CD14-positive monocyte (primary cell): ENCODE measurements around the gene NFIC. TPM values are rescaled to one million over a fixed set of nuclear protein-coding genes. Genes with fewer than 3 reads are reported as not detected.

Source experiments
- DNase-seq, 3 donors: peaks; one replicate each; pipeline ENCODE4 v3.0.0-alpha.2; 2011 to 2022
- H2AFZ ChIP-seq: 2 replicates; pipeline ENCODE4 v1.6.0; 2012; ENCODE audit warnings: mild to moderate bottlenecking, low read depth, low read length, inconsistent platforms; ENCODE audit not compliant: insufficient read depth, poor library complexity, severe bottlenecking
- H3K27ac ChIP-seq, 2 donors: 1 replicate in 1 of 2; 2 replicates in 1 of 2; pipeline ENCODE4 v1.5.1; 2012 to 2013; ENCODE audit warnings: low read length in 2 of 2, control low read depth in 1 of 2, inconsistent platforms in 1 of 2, low read depth in 1 of 2, mild to moderate bottlenecking in 1 of 2
- H3K27me3 ChIP-seq, 2 donors: one replicate each; pipeline versions ENCODE4 v1.6.0 to v1.6.1; 2011 to 2013; ENCODE audit warnings: low read length in 2 of 2; ENCODE audit not compliant: control insufficient read depth in 2 of 2, insufficient read depth in 2 of 2
- H3K36me3 ChIP-seq, 2 donors: replicated peaks in 1 of 2; 1 replicate in 1 of 2; 2 replicates in 1 of 2; pipeline versions ENCODE4 v1.5.1 to v1.6.1; 2012 to 2013; ENCODE audit warnings: low read length in 2 of 2, control low read depth in 1 of 2, inconsistent platforms in 1 of 2, mild to moderate bottlenecking in 1 of 2; ENCODE audit not compliant: insufficient read depth in 2 of 2, control insufficient read depth in 1 of 2
- H3K4me1 ChIP-seq, 2 donors: 1 replicate in 1 of 2; 2 replicates in 1 of 2; pipeline versions ENCODE4 v1.5.1 to v1.6.1; 2012 to 2013; ENCODE audit warnings: low read length in 2 of 2, control low read depth in 1 of 2, inconsistent platforms in 1 of 2, mild to moderate bottlenecking in 1 of 2, moderate library complexity in 1 of 2; ENCODE audit not compliant: insufficient read depth in 2 of 2, control insufficient read depth in 1 of 2
- H3K4me2 ChIP-seq: replicated peaks from 2 replicates; pipeline ENCODE3; 2012; ENCODE audit warnings: low read length, moderate library complexity, mild to moderate bottlenecking; ENCODE audit not compliant: poor library complexity, severe bottlenecking; ENCODE audit errors: extremely low read depth
- H3K4me3 ChIP-seq, 3 experiments: fragments of 200-600 bp in 1 of 3; sonication (generic) in 1 of 3; replicated peaks in 1 of 3; 1 replicate in 2 of 3; 2 replicates in 1 of 3; pipeline ENCODE4 v1.5.1; 2011 to 2013; ENCODE audit warnings: low read length in 3 of 3, mild to moderate bottlenecking in 3 of 3, control low read depth in 2 of 3, low read depth in 2 of 3, inconsistent platforms in 1 of 3, moderate library complexity in 1 of 3
- H3K79me2 ChIP-seq: 2 replicates; pipeline ENCODE4 v1.6.0; 2012; ENCODE audit warnings: mild to moderate bottlenecking, control low read depth, inconsistent platforms, low read length, moderate library complexity; ENCODE audit not compliant: insufficient read depth
- H3K9ac ChIP-seq: 2 replicates; pipeline ENCODE4 v1.6.0; 2017; ENCODE audit warnings: low read length, mild to moderate bottlenecking; ENCODE audit not compliant: insufficient read depth, poor library complexity, severe bottlenecking
- H3K9me3 ChIP-seq, 2 donors: replicated peaks in 1 of 2; 1 replicate in 1 of 2; 2 replicates in 1 of 2; pipeline versions ENCODE4 v1.5.1 to v1.6.1; 2012 to 2013; ENCODE audit warnings: low read length in 2 of 2, control low read depth in 1 of 2; ENCODE audit not compliant: control insufficient read depth in 1 of 2, insufficient read depth in 1 of 2
- H4K20me1 ChIP-seq: 2 replicates; pipeline ENCODE4 v1.6.0; 2012; ENCODE audit warnings: mild to moderate bottlenecking, low read length, control low read depth, moderate library complexity; ENCODE audit not compliant: insufficient read depth
- H3K27ac Mint-ChIP-seq, 7 donors: one replicate each; pipeline ENCODE4 v1.8.0; 2020; ENCODE audit warnings: mild to moderate bottlenecking in 7 of 7, mixed read lengths in 7 of 7, moderate library complexity in 6 of 7, inconsistent platforms in 2 of 7
- H3K27me3 Mint-ChIP-seq, 3 donors: one replicate each; pipeline ENCODE4 v1.8.0; 2021 to 2022; ENCODE audit warnings: low read depth in 3 of 3, mild to moderate bottlenecking in 3 of 3, mixed read lengths in 3 of 3, moderate library complexity in 3 of 3, inconsistent platforms in 1 of 3
- H3K36me3 Mint-ChIP-seq, 2 donors: one replicate each; pipeline ENCODE4 v1.8.0; 2020; ENCODE audit warnings: mixed read lengths in 2 of 2, inconsistent platforms in 1 of 2, mild to moderate bottlenecking in 1 of 2
- H3K4me1 Mint-ChIP-seq: one replicate; pipeline ENCODE4 v1.8.0; 2020; ENCODE audit warnings: mild to moderate bottlenecking, mixed read lengths
- H3K4me3 Mint-ChIP-seq, 2 donors: one replicate each; pipeline ENCODE4 v1.8.0; 2020; ENCODE audit warnings: mild to moderate bottlenecking in 2 of 2, mixed read lengths in 2 of 2, moderate library complexity in 1 of 2
- H3K9me3 Mint-ChIP-seq, 7 donors: one replicate each; pipeline ENCODE4 v1.8.0; 2020 to 2022; ENCODE audit warnings: mixed read lengths in 7 of 7, mild to moderate bottlenecking in 6 of 7, moderate library complexity in 6 of 7, inconsistent platforms in 2 of 7
- CTCF ChIP-seq: fragments of 200-600 bp; IDR thresholded peaks from one replicate; pipeline ENCODE4 v1.8.0; 2022; ENCODE audit warnings: antibody characterized with exemption, mild to moderate bottlenecking
- WGBS: methylation state at CpG from one replicate; pipeline ENCODE4 v1.1.5; 2013; ENCODE audit warnings: missing lambda C conversion rate; ENCODE audit not compliant: insufficient coverage; 5-methylcytosine and 5-hydroxymethylcytosine counted together
- intact Hi-C, 2 donors: fragments of 100-400 bp; cut with micrococcal nuclease; formaldehyde crosslinking; loops; one replicate each; pipeline versions ENCODE4 v1.15.0 to v1.15.1; 2023
- polyA plus RNA-seq, 3 donors: library from polyadenylated mRNA; depleted of rRNA in 1 of 3; unstranded in 2 of 3; stranded (reverse) in 1 of 3; fragments of 300-500 nt in 2 of 3; fragments of >200 nt in 1 of 3; fragmentation: Illumina TruSeq in 2 of 3; gene quantifications; 1 replicate in 2 of 3; 2 replicates in 1 of 3; pipeline ENCODE4 v1.2.3, GENCODE V29; 2012 to 2021

The NFIC gene
- polyA plus RNA-seq, 3 donors: 7.0 to 13.8 (median 11.5) TPM

- peak within 1 kb of the TSS; percentile 87 for H2AFZ ChIP-seq
- H3K36me3 Mint-ChIP-seq: peaks cover 12 to 19% of the 10 kb centered on the region in 2 donors
Observed at GRCh38 chr19:3500429-3501101, 134.2 kb downstream of the NFIC start, which contains the start of gene DOHH. DOHH (minus strand) TSS chr19:3500674; CDS start chr19:3496814, 3,860 bp downstream.

GRCh38 chr19:3501780-3502179 lies 135.4 kb downstream of the NFIC start:
- H3K4me3 ChIP-seq: no peak overlapping the region
- WGBS: 100% methylated on average over 3 of the region's 3 CpGs
- no peak for DNase-seq
- no peak overlapping the region for H2AFZ ChIP-seq
- peaks cover 22 to 29% of the 10 kb centered on the region in 2 donors for H3K4me1 ChIP-seq
- intact Hi-C loops: loop anchor here in 1 of 2 donors (10.0 kb wide), 1 partner anchor 67 kb away; no protein-coding TSS in a partner anchor
- no peaks in the 10 kb centered on the region for H4K20me1 ChIP-seq
- Mint-ChIP-seq H3K27ac (no peak overlapping the region), H3K9me3 (peaks cover 0 to 2% (median 0%) of the 10 kb centered on the region in 7 donors), H3K36me3 (peaks cover 3 to 10% of the 10 kb centered on the region in 2 donors), H3K4me1 (peaks cover 27% of the 10 kb centered on the region), H3K4me3 (no peak overlapping the region), H3K27me3 (peaks cover 0 to 2% (median 0%) of the 10 kb centered on the region in 3 donors)
- H3K27me3 ChIP-seq: no peaks in the 10 kb centered on the region
- H3K9ac ChIP-seq: no peak overlapping the region
- H3K4me2 ChIP-seq: no peak overlapping the region
- H3K79me2 ChIP-seq: peaks cover 31% of the 10 kb centered on the region
- peaks cover under 1 to 7% of the 10 kb centered on the region in 2 donors for H3K36me3 ChIP-seq
- TF ChIP-seq CTCF: no peak
- no peaks in the 10 kb centered on the region for H3K9me3 ChIP-seq
- no peak overlapping the region for H3K27ac ChIP-seq

More at GRCh38 chr19:3500429-3501101, 134.2 kb downstream of the NFIC start, which contains the start of gene DOHH:
- Mint-ChIP-seq H3K9me3 (peaks cover 0 to 2% (median 0%) of the 10 kb centered on the region in 7 donors), H3K27me3 (peaks cover 0 to 2% (median 0%) of the 10 kb centered on the region in 3 donors), H3K4me3 (peak within 1 kb of the TSS; percentile 88 to 92), H3K27ac (peak within 1 kb of the TSS; percentile 94 to 98 (median 97)), H3K4me1 (peaks cover 23% of the 10 kb centered on the region)
- Histone ChIP-seq H3K4me2 (peak within 1 kb of the TSS; percentile 98), H3K9me3 (no peaks in the 10 kb centered on the region), H3K79me2 (peaks cover 25% of the 10 kb centered on the region), H3K27ac (peak within 1 kb of the TSS; percentile 78 to 100), H3K27me3 (no peaks in the 10 kb centered on the region), H3K36me3 (peaks cover 12 to 19% of the 10 kb centered on the region in 2 donors), H3K4me1 (peaks cover 21 to 26% of the 10 kb centered on the region in 2 donors), H3K9ac (peak within 1 kb of the TSS; percentile 96), H3K4me3 (peak within 1 kb of the TSS; percentile 74 to 92 (median 92)), H4K20me1 (no peaks in the 10 kb centered on the region)
- DNase-seq: peak; percentile 95 to 98 (median 96)
- no peak for TF ChIP-seq CTCF
- intact Hi-C loops: loop anchor here in 1 of 2 donors (10.0 kb wide), 1 partner anchor 66 kb away; no protein-coding TSS in a partner anchor
- WGBS: under 1% methylated on average over 45 of the region's 52 CpGs
